Muscle of back (tissue), 11 donors: ENCODE results near the gene FCN1. TPM values are rescaled to one million over a fixed set of nuclear protein-coding genes. Genes with fewer than 3 reads are reported as not detected.
"Not testable (repeated sequence)": the region's sequence is repeated elsewhere in the genome, so short reads cannot be mapped to it uniquely, and the experiment has no call there.

Experiments used
- DNase-seq, 3 donors: peaks; one replicate each; pipeline versions ENCODE4 v3.0.0 to v3.0.0-alpha.2; 2013
- polyA plus RNA-seq, 10 donors: library from polyadenylated mRNA; unstranded; fragments of 120-200 nt; gene quantifications; one replicate each; pipeline ENCODE4 v1.2.1, GENCODE V29; 2013; ENCODE audit not compliant: insufficient read length in 10 of 10

FCN1 gene
- polyA plus RNA-seq, 10 donors = 1.9 to 9.9 (median 3.5) TPM

DNA sequence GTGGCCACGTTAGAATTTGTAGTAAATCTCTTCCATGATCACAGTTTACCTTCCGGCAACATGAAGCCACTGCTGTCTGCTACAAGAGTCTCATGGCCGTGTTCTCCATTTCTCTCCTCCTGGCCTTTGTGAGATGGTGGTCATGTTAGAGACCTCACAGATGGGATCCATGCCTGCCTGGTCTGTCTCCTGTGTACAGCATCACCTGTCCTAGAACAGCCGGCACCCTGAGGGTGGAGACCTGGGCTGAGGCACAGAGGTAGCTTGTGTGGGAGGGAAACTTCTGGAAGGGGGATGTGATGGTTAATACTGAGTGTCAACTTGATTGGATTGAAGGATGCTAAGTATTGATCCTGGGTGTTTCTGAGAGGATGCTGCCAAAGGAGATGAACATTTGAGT is 40.2 kb downstream of the FCN1 start:
- DNase-seq = no peak

DNA sequence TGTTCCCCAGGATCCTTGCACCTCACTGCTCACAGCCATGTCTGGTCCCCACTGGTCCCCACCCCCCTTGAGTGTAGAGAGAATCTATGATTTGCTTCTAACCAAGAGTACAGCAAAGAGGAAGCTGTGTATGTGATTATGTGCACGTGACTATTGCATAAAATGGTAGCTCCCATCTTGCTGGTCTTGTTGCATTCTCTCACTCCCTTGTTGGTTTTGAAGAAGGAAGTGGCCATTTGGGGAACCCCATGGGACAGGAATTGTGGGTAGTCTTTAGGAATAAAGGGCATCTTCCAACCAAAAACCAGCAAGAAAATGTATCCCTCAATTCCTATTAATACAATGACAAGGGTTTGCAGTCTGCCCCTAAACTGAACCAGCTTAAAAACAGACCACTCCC is 42.3 kb downstream of the FCN1 start:
- no peak for DNase-seq

DNA sequence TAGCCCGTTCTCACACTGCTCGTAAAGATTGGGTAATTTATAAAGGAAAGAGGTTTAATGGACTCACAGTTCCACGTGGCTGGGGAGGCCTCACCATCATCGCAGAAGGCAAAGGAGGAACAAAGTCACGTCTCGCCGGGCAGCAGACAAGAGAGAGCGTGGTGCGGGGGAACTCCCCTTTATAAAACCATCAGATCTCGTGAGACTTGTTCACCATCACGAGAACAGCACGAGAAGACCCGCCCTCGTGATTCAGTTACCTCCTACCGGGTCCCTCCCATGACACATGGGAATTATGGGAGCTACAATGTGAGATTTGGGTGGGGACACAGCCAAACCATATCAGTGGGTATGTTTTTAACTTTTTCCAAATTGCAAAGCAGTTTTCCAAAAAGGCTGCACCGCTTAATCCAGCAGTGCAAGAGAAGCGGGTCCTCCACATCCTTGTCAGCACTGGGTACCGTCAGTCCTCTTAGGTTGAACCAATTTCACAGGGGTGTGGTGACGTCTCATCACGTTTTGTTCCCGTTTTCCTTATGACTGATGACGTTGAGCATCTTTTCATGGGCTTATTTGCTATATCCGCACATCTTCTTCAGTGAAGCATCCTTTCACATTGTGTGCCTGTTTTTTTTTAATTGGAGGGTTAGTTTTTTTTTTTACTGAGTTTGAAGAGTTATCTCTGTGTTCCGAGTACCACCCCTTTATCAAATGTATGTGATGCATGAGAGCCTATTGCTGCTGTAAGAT is 45.1 kb downstream of the FCN1 start:
- DNase-seq = no peak

DNA sequence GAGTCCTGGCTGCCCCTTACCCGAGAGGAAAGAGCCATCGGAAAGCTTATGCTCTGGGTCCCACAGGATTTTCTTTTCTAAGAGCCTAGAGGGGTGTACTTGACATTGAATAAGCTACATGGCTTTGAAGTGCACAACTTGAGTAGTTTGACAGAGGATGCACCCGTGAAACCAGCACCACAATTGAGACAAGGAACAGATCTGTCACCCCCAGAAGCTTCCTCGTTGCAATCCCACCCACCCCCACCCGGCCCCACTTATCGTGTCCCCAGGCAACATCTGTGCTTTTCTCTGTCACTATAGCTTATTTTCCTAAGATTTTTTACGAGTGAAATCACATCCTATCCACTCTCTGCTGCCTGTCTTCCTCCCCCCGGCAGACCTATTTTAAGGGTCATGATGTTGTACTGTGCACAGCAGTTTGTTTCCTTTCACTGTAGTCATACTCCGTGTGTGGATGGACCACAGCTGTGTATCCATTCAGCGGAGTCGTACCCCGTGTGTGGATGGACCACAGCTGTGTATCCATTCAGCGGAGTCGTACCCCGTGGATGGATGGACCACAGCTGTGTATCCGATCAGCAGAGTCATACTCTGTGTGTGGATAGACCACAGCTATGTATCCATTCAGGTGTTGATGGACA is 45.9 kb downstream of the FCN1 start:
- DNase-seq = no peak

DNA sequence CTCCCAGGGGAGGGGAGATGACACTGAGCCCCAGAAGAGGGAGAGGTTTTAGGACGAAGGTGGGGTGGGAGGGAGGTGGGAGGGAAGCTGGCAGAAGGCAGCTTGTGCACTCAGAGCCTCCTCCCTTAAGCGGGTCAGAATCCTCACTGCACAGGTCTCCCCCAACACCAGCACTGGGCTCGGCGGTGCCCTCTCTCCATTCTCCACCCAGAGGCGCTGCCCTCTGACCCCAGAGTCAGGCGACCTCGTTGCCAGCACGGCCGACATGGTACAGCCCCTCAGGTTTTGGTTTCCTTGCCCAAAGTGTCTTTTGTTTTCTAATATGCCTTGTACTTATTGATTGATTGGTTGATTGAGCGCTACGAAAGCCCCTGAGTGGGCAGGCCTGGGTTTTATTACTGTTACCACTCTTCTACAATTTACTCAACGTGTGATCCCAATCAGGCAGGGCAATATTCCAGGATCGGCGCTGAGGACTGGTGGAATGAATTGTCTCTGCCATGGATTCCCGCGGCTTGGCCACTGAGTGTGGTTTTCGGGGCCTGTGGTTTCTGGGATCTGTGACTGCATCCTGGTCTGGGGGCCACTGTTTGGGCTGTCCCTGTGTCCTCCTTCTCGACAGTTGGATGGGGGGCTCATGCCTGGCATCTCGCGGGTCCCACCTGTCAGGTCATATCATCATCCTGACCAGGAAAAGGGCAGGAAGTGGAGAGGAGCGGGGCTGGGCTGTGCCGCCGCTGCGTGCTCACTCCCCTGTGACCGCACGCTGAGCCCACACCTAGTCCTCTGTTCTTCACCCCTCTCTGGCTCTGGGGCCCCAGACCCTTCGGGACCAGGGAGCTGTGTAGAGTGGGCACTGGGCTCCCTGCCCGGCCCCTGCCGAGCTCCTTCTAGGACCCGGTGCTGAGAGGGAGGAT is 46.7 kb downstream of the FCN1 start:
- DNase-seq = no peak

DNA sequence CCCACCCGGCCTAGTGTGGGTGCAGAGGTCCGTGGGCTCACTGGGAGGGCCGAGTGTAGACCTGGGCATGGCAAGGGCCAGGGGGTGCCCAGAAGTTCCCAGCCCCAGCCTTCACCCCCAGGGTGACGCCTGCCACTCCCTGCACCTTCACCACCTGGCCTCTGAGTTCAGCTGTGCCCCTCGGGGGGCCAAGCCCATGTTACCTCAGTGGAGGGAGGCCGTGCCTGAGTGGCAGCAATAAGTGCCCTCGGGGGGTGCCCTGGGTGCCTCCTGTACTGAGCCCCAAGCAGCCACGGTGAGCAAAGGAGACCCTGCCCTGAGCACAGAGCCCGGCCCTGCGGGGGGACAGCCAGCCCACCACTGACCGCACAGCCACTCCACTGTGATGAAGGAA is 47.4 kb downstream of the FCN1 start:
- DNase-seq = no peak

DNA sequence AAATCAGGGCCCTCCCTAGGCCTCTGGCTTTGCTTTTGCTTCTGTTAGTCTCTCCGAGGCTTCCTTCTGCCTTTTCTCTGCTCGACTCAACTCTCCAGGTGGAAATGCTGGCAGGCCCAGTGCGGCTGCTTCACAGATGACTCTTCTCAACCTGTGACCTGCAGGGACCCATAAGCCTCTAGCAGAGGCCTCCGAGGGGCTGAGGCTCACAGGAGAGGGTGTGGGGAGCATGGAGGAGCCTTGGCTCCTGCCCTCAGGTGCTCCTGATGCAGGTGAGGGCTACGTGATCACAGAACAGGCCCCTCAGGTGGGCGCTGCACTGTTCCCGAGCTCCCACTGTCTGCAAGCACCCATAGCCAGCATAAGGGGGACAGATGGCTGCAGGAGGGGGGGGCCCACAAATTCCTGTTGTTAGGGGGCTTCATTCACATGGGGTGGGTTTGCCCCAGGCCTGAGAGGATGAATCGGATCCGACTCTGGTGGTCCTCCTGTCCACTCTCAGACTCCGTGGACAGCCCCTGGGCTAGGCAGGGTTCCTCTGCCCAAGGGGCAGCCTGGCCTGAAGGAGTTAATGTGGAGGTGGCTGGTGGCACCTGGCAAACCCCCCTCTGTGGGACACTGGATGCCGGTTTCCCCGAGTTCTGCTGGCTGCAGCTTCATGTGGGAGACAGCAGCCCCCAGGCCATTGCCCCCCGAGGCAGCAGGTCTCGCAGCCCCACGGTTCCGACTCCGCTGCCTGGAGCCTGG is 48.0 kb downstream of the FCN1 start:
- DNase-seq = no peak

DNA sequence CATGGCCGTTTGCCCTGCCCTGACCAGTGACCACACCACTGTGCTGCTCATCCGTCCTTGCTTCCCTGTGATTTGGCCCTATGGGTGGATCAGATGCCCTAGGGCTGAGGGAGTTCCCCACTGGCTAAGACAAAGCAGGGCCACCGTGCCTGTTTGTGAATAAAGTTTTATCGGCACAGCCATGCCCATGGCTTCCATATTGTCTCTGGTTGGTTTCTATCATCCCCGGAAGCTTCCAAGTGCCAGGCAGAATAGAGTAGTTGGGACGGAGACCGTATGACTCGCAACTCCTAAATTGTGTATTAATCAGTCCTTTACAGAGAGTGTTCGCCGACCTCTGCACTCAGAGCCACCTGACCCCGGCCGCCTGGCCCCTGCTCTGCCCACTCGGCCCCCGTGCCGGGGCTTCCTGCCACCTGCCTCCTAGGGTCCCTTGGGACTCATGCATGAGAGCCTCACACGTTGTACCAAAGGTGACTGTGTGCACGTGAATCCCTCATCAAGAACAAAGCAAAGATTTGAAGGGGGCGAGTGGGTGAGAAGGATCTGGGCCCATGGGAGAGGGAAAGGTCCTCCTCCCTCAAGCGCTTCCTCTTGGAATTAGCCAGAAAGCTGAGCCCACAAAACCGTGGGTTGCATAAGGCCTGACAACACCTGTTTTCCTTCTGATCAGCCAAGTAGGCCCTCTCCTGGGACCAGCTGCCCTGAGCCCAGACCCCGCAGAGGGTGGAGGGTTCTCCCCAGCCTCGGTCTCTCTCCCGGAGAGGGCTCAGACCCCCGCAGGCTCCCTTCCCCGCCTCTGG is 48.8 kb downstream of the FCN1 start:
- DNase-seq = no peak

DNA sequence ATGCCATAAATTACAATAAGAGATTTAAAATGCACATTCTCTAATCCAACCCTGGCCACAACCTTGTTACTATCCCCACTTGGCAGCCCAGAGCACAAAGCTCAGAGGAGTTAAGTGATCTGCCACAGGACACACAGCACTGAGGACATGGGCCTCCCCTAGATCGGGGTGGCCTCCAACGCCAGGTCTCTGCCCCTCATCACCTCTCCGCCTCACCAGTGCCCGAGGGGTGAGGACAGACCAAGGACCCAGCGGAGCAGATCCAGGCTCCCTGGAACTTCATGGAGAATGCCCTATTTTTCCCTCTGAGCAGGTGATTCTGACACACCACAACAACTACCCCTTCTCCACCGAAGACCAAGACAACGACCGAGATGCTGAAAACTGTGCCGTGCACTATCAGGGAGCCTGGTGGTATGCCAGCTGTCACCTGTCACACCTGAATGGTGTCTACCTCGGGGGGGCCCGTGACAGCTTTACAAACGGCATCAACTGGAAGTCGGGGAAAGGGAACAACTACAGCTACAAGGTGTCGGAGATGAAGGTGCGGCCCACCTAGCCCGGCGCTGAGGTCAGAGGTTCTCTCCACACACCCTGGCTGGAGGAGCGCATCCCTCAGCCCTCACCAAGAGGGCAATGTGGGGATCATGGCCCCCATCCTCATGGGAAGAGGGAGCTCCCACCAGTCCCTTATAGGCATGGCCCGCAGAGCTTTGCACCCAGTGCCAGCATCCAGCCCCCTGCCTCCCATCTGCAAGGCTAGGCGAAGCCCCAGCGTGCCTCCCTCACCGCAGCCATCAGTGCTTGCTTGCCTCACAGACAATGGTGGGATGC is 49.6 kb downstream of the FCN1 start:
- no peak for DNase-seq

DNA sequence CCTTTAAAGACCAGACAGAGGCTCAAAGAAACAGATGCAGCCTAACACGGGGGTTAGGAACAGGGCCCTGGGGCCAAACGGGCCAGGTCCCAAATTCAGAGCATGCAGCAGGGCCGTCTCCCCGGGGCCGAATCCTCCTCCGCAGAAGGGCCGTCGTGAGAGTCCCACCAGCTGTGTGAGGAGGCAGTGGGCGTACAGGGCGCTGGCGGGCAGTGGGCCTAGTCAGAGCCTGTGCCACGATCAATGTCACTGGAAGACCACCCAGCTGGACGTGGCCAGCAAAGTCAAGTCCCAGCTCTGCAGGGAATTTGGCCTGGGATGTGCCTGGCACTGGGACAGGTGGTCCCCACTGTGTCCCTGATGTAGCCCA is 52.9 kb downstream of the FCN1 start:
- DNase-seq = no peak

DNA sequence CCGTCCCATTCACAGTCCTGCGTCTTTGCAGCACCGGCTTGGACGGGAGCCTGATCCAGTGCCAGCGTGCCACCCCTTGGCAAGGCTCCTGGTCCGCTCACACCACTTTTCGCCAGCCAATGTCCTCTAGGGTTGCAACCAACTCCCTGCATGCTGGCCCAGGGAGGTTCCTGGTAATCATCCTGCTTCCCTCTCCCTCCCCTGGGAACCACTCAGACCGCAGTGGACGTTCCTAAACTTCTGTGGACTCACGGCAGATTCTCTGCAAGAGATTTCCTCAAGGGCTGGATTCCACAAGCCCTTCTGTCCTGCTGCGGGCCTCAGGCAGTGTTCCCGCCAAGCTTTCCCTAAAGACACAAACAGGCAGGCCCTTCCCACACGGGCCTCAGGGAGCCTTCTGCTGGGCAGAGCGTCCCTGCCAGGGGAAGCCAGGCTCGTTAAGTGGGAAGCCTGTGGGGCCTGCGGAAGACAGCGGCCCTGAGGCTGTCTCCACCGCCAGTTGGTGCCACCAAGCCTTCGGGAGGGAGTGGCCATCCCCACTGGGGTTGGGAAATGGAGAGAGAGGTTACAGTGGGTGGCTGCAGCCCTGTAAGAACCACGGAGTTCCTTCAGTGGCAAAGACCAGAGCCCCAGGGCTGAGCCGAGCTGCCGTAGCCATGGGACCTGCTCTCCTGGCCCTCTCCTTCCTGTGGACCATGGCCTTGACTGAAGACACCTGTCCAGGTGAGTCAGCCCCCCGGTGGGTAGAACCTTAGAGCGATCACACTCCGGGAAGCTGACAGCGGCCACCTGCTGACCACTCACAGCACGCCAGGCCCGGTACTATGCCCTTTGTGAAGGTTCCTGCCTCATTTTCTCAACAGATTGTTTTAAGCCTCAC is 53.5 kb downstream of the FCN1 start:
- no peak for DNase-seq

DNA sequence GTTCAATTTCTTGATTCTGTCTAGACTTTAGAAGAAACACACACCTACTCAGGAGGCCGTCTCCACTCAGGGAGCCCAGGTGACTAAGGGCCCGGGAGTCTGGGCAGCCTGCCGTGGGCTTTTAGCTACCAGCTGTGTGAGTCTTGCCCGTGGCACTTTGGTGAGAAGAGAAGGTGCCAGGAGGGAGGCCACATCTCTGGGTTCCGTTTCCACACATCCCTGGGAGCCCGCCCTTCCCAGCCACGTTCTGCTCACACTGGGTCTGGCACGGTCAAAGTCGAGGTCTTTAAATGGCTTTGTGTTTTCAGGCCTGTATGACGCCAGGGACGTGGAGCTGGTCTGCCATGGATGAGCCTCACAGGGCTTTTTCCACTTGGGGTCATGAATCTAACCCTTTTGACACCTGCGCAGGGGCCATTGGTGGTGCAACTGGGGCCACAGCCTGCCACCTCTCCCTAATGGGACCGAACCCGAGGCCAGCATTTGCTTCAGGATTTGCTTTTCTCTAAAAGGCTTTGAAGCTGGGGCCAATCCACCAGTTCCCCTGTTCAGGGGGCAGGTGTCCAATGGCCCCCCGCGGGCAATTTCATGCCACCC is 54.3 kb downstream of the FCN1 start:
- no peak for DNase-seq

DNA sequence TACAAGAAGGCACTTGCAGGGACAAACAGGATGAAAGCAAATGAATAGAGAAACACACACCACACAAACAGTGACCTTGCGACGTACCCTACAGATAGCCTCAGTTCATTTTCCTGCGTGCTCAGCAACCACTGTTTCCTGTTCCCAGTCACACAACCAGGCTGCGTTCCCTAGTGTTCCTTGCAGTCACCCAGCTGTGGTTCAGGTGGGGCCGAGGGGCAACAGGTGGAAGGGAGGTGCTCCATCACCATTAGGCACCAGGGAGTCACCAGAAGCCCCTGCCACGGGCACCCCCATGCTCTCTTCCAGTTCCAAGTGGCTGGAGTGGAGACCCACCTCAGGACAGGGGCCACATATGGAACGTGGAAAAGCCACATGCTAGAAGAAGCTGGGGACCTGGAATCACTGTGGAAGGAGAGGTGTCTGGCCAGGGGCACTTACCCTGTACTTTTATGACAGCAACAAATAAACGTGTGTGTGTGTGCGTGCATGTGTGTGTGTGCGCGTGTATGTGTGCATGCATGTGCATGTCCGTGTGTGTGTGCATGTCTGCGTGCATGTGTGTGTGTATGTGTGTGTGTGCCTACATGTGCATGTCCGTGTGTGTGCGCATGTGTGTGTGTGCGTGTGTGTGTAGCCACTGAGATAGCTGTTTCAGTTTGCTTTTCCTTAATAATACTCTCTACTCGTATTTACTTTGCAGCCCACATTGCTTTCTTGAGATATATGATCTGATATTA is 55.9 kb downstream of the FCN1 start:
- DNase-seq = no peak

DNA sequence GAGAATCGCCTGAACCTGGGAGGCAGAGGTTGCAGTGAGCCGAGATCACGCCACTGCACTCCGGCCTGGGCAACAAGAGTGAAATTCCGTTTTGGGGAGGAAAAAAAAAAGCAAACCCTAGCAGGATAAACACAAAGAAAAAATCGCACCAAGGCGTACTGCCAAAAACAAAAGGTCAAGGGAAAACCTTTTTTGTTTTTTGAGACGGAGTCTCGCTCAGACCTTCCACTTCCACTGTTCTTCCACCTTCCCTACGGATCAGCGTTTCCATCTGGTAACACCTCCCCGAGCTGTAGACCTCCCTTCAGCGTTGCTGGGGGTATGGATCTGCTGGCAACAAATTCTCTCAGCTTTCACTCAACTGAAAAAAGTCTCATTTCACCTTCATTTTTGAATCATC is 57.2 kb downstream of the FCN1 start:
- no peak for DNase-seq

DNA sequence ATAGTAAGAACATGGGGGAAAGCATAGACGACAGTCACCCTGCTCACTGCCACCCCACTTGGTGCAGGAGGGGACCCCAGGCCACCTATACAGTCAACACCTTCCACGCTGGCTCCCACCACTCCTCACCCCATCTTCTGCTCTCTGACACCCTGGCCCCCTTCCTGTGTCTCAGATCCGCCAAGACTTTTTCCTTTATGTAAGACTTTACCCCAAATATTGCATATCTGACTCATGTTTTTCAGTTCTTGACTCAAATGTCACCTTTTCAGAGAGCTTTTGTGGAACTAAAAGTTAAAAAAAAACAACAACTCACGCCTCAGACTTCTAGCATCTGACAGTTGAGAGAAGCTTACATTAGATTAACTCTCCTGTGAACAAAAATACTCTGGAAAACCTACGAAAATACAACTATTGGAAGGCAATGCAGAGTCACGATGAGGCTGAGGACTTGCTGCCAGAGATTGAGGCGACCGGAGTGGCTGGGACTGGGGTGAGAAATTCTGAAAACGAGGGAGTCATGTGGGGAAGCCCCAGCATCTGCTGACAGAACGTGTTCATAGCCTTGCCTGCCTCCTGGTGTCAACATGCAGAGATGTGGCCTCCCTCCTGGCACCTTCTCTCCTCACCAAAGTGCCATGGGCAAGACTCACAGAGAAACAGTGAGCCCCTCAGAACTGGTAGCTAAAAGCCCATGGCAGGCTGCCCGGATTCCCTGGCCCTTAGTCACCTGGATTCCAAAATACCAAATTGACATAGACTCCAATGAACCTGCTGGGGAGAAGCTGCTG is 59.5 kb downstream of the FCN1 start:
- DNase-seq = no peak

DNA sequence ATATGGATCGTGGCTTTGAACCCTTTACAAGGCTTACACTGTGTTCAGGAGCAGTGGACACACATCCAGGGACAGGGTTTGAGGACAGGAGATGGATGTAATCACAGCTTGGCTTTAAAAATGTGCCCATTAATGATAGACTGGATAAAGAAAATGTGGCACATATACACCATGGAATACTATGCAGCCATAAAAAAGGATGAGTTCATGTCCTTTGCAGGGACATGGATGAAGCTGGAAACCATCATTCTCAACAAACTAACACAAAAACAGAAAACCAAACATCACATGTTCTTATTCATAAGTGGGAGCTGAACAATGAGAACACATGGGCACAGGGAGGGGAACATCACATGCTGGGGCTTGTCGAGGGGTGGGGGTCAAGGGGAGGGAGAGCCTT is 60.3 kb downstream of the FCN1 start:
- DNase-seq = not testable (repeated sequence)

DNA sequence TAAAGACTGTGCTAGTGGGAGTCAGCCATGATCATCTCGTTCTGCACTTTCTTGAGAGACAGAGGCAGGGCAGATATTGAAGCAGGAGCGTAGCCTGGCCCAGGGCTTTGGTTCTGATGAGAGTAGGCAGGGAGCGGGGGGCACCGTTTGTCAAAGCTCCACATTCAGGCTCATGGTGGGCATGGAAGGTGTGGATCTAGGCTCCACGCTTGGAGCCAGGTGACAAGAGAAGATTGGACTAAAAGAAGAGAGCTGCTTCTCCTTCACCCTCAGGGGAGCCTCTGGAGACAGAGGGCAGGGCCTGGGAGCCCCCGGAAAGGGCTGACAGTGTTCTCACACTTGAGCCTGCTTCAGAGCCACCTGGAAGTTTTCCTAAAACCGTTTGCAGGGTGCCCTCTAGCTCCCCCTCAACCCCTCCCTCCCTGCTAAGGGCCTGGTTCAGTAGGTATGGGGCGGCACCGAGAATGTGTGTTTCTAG is 61.8 kb downstream of the FCN1 start:
- no peak for DNase-seq
